Natural killer cell treated with Interleukin-12 subunit alpha and Interleukin-12 subunit beta and Interleukin-15 and Interleukin-18, amount 100 ng/mL, for 72 hours (primary cell): ENCODE data around the gene DGCR8. TPM values are rescaled to one million over a fixed set of nuclear protein-coding genes. Genes with fewer than 3 reads are reported as not detected.

ENCODE experiments used
- ATAC-seq, 2 donors: fragments of 150-1000 bp; cut with Tn5 transposase in 1 of 2; sonication (Bioruptor Pico), chemical (Tn5 transposase) in 1 of 2; 2 replicates each; pipeline ENCODE4 v1.10.0; 2021
- DNase-seq: peaks from one replicate; pipeline ENCODE4 v3.0.0; 2022; ENCODE audit warnings: low spot score
- H3K27ac Mint-ChIP-seq, 2 donors: 1 replicate in 1 of 2; 2 replicates in 1 of 2; pipeline ENCODE4 v1.8.0; 2022; ENCODE audit warnings: mixed read lengths in 2 of 2, mild to moderate bottlenecking in 1 of 2, moderate library complexity in 1 of 2
- H3K27me3 Mint-ChIP-seq, 2 donors: 1 replicate in 1 of 2; 2 replicates in 1 of 2; pipeline ENCODE4 v1.8.0; 2022; ENCODE audit warnings: mixed read lengths in 2 of 2
- H3K36me3 Mint-ChIP-seq: one replicate; pipeline ENCODE4 v1.8.0; 2022; ENCODE audit warnings: mixed read lengths
- H3K4me1 Mint-ChIP-seq, 2 donors: 1 replicate in 1 of 2; 2 replicates in 1 of 2; pipeline ENCODE4 v1.8.0; 2022; ENCODE audit warnings: low read depth in 2 of 2, mixed read lengths in 2 of 2, mild to moderate bottlenecking in 1 of 2
- H3K4me3 Mint-ChIP-seq: one replicate; pipeline ENCODE4 v1.8.0; 2022; ENCODE audit warnings: mixed read lengths
- H3K9me3 Mint-ChIP-seq: 2 replicates; pipeline ENCODE4 v1.8.0; 2022; ENCODE audit warnings: mixed read lengths
- total RNA-seq, 2 donors: library from RNA; stranded (reverse); gene quantifications; one replicate each; pipeline ENCODE4 v1.2.3, GENCODE V29; 2022

The DGCR8 gene
- total RNA-seq, 2 donors from 2014 or later, result 60.1 to 89.5 TPM

- no peak for ATAC-seq
- H3K27ac Mint-ChIP-seq, result no peak overlapping the region
- H3K27me3 Mint-ChIP-seq, result no peaks in the 10 kb centered on the region
- H3K4me1 Mint-ChIP-seq, result peaks cover 0 to 7% of the 10 kb centered on the region in 2 donors
- H3K4me3 Mint-ChIP-seq, result no peak overlapping the region
- no peaks in the 10 kb centered on the region for H3K9me3 Mint-ChIP-seq
- DNase-seq, result no peak
- no peaks in the 10 kb centered on the region for H3K36me3 Mint-ChIP-seq
Observed at GRCh38 chr22:20128902-20129746, 49.1 kb downstream of the DGCR8 start.

DNA sequence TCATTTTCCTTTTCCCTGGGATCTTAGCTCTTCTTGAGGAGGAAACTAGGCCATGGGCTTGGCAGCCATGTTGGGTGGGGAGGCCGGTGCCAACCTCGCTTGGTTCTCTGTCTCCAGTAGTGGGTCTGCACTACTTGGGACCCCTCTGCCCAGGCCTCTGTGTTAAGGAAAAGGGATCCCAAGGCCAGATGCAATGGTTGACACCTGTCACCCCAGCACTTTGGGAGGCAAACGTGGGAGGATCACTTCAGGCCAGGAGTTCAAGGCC, 49.6 kb downstream of the DGCR8 start:
- DNase-seq (no peak), ATAC-seq (no peak)
- Mint-ChIP-seq H3K27me3 (no peaks in the 10 kb centered on the region), H3K27ac (no peak overlapping the region), H3K9me3 (no peaks in the 10 kb centered on the region), H3K4me3 (peak overlapping the region; percentile 22), H3K4me1 (peaks cover 0 to 6% of the 10 kb centered on the region in 2 donors), H3K36me3 (no peaks in the 10 kb centered on the region)

GRCh38 chr22:20130319-20130718, 50.3 kb downstream of the DGCR8 start:
- H3K4me3 Mint-ChIP-seq, result peak overlapping the region; percentile 22

DNA sequence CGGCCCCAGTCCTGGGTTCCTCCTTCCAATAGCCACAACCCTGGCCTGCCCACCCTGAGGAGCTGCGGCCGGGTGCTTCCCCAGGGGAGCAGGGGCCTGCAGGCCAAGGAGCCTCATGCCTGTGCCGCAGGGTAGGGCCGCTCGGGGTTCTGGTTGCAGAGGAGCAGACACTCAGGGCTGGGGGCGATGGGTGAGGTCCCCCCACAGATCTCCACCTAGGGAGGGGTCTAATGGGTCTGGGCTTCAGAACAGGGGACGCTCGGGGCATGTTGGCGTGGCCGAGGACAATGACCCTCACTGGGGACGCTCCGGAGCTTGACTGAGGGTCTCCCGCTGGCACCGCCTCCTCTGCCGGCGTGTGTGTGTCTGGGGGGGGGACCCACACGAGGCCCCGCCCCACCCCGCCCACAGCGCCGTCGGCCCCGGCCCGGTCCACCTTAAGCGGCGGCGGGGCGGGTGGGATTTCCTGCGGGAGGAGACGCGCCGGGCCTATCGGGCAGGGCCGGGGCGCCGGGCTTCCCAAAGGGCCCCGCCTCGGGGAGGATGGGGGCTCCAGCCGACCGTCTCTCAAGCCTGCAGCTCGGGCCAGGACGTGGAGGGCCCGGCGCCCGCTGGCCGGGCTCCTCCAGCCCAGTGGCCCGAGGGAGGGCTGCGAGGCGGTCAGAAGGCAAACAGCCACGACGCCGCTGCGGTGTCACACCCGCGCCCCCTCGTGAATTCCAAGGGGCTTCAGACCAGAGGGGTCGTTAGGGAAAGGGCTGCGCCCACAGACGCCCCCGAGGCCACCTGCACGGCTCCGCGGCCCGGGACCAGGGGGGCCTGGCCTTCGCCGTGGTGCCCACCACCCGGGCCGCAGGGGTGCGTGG, 50.9 kb downstream of the DGCR8 start:
- DNase-seq (peak; percentile 88), ATAC-seq (peak; percentile 85 to 88)
- H3K27me3 Mint-ChIP-seq, result no peaks in the 10 kb centered on the region
- peak overlapping the region; percentile 20 for H3K4me3 Mint-ChIP-seq
- H3K4me1 Mint-ChIP-seq, result peaks cover 0 to 4% of the 10 kb centered on the region in 2 donors
- H3K36me3 Mint-ChIP-seq, result no peaks in the 10 kb centered on the region
- no peaks in the 10 kb centered on the region for H3K9me3 Mint-ChIP-seq
- no peak overlapping the region for H3K27ac Mint-ChIP-seq

More at GRCh38 chr22:20130319-20130718, 50.3 kb downstream of the DGCR8 start:
- peaks cover 0 to 4% of the 10 kb centered on the region in 2 donors for H3K4me1 Mint-ChIP-seq
- DNase-seq (no peak), ATAC-seq (no peak)
- no peaks in the 10 kb centered on the region for H3K27me3 Mint-ChIP-seq
- no peaks in the 10 kb centered on the region for H3K36me3 Mint-ChIP-seq
- no peak overlapping the region for H3K27ac Mint-ChIP-seq
- H3K9me3 Mint-ChIP-seq, result no peaks in the 10 kb centered on the region

DNA sequence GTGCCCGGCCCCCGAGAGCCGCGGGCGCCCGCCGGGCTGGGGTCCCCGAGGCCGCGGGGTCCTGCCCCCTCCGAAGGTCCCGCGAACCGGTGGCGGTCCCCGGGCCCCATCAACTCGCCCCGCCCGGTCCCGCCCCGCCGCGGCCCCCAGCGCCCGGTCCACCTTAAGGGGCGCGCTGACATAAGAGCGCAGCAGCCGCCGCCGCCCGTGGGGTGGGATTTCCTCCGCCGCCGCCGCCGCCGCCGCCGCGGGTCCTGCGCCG, 51.5 kb downstream of the DGCR8 start, which contains the start of gene ZDHHC8:
ZDHHC8 (plus strand) TSS at position 208 of the 262 bp plus-strand sequence. CDS start 144 bp downstream, outside the sequence.
- Mint-ChIP-seq H3K4me3 (peak within 1 kb of the TSS; percentile 65), H3K36me3 (no peaks in the 10 kb centered on the region), H3K27ac (no peak within 1 kb of the TSS), H3K9me3 (no peaks in the 10 kb centered on the region), H3K4me1 (peaks cover 0 to 8% of the 10 kb centered on the region in 2 donors), H3K27me3 (no peaks in the 10 kb centered on the region)
- no peak for DNase-seq
- peak; percentile 80 to 86 for ATAC-seq

- ATAC-seq, result peak in 1 of 2 donors; percentile 0
- no peak for DNase-seq
- Mint-ChIP-seq H3K4me3 (peak overlapping the region; percentile 65), H3K9me3 (no peaks in the 10 kb centered on the region), H3K4me1 (peaks cover 0 to 9% of the 10 kb centered on the region in 2 donors), H3K27me3 (no peaks in the 10 kb centered on the region), H3K36me3 (no peaks in the 10 kb centered on the region), H3K27ac (no peak overlapping the region)
Observed at GRCh38 chr22:20131859-20132685, 52.0 kb downstream of the DGCR8 start.

DNA sequence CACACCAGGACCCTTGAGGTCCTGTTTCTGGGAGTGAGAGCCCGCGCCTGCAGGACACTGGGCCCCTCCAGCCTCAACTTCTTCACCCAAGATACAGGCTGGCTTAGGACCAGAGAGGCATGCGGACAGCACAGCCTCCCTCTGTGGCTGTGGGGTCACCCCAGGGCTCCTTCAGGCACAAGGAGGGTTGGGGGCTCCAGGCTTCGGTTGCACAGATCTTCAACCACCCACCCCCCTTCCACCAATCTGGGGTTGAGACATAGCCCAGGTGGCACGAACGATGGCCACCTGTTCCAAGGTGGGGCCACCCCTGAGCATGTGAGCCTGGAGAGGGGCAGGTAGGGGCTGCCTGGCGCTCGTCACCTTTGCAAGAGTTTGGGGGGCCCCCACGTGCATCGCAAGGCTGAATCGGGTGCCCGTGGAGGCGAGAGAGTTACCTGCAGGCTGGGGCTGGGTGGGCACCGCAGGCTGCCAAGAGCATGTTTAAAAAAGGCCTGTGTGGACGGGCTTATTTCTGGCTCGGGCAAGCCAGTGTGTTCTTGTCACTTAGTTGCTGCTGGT, 52.7 kb downstream of the DGCR8 start:
- no peak for ATAC-seq
- peaks cover 0 to 12% of the 10 kb centered on the region in 2 donors for H3K4me1 Mint-ChIP-seq
- no peaks in the 10 kb centered on the region for H3K27me3 Mint-ChIP-seq
- DNase-seq, result no peak
- H3K4me3 Mint-ChIP-seq, result peak overlapping the region; percentile 65
- H3K36me3 Mint-ChIP-seq, result no peaks in the 10 kb centered on the region
- no peaks in the 10 kb centered on the region for H3K9me3 Mint-ChIP-seq
- peak overlapping the region in 1 of 2 donors; percentile 56 for H3K27ac Mint-ChIP-seq

- peak overlapping the region; percentile 39 for H3K4me3 Mint-ChIP-seq
- H3K9me3 Mint-ChIP-seq, result no peaks in the 10 kb centered on the region
- no peak overlapping the region for H3K27ac Mint-ChIP-seq
- peaks cover 0 to 20% of the 10 kb centered on the region in 2 donors for H3K4me1 Mint-ChIP-seq
- no peaks in the 10 kb centered on the region for H3K27me3 Mint-ChIP-seq
- H3K36me3 Mint-ChIP-seq, result no peaks in the 10 kb centered on the region
- DNase-seq (no peak), ATAC-seq (no peak)
Observed at GRCh38 chr22:20133930-20134549, 54.0 kb downstream of the DGCR8 start.

DNA sequence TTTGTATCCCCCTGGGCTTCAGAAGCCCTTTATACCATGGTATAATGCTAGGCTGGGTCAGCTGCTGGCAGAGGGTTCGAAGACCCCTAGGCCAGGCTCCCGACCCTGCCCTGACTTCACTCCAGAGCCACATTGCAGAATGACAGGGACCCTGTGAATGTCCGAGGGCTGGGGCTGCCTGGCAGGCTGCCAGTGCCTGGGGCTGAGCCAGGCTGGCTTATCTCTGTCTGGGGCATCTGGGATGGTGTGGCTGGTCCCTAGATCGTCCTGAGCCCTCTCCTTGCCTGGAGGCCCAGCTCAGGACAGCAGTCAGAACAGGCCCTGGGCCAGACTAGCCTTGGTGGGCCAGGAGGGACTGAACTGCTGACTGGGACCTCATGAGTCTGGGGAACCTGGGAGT, 55.2 kb downstream of the DGCR8 start:
- Mint-ChIP-seq H3K4me1 (peaks cover 0 to 22% of the 10 kb centered on the region in 2 donors), H3K27ac (no peak overlapping the region), H3K27me3 (no peaks in the 10 kb centered on the region), H3K4me3 (no peak overlapping the region), H3K9me3 (no peaks in the 10 kb centered on the region), H3K36me3 (no peaks in the 10 kb centered on the region)
- DNase-seq (no peak), ATAC-seq (no peak)

GRCh38 chr22:20135806-20136602, 56.0 kb downstream of the DGCR8 start:
- no peaks in the 10 kb centered on the region for H3K9me3 Mint-ChIP-seq
- no peak overlapping the region for H3K27ac Mint-ChIP-seq
- ATAC-seq (no peak), DNase-seq (no peak)
- H3K4me1 Mint-ChIP-seq, result peaks cover 0 to 22% of the 10 kb centered on the region in 2 donors
- no peaks in the 10 kb centered on the region for H3K27me3 Mint-ChIP-seq
- no peak overlapping the region for H3K4me3 Mint-ChIP-seq
- H3K36me3 Mint-ChIP-seq, result no peaks in the 10 kb centered on the region

GRCh38 chr22:20136603-20136873, 56.5 kb downstream of the DGCR8 start:
- Mint-ChIP-seq H3K4me3 (no peak overlapping the region), H3K27me3 (no peaks in the 10 kb centered on the region), H3K27ac (no peak overlapping the region), H3K4me1 (peaks cover 0 to 22% of the 10 kb centered on the region in 2 donors), H3K9me3 (no peaks in the 10 kb centered on the region), H3K36me3 (no peaks in the 10 kb centered on the region)
- DNase-seq (no peak), ATAC-seq (no peak)

DNA sequence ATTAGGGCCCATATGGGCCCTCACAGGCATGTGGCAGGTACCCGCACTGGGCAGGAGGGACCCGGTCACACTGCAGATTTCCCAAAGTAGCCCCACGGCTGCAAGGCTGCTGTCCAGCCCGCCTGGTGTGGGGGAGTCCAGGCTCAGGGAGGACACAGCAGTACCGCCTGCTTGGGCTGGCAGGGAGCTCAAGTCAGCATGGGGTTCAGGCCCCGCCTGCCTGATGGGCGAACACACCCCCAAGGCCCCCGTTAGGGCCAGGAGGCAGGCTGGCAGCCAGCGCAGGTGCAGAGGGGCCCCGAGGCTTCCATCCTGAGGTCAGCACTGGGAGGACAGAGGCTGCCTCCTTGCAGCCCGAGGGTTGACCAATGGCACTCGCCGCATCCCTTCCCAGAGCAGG, 57.1 kb downstream of the DGCR8 start:
- H3K36me3 Mint-ChIP-seq, result no peaks in the 10 kb centered on the region
- H3K4me1 Mint-ChIP-seq, result peaks cover 0 to 22% of the 10 kb centered on the region in 2 donors
- H3K27me3 Mint-ChIP-seq, result no peaks in the 10 kb centered on the region
- DNase-seq (no peak), ATAC-seq (no peak)
- H3K27ac Mint-ChIP-seq, result no peak overlapping the region
- H3K9me3 Mint-ChIP-seq, result no peaks in the 10 kb centered on the region
- H3K4me3 Mint-ChIP-seq, result no peak overlapping the region
